ENCODE data around the gene SLC9A3. TPM values are rescaled to one million over a fixed set of nuclear protein-coding genes. Genes with fewer than 3 reads are reported as not detected.

SLC9A3 gene
- total RNA-seq, 4 donors from 2014 or later: 2.4 to 3.8 (median 3.5) TPM

DNA sequence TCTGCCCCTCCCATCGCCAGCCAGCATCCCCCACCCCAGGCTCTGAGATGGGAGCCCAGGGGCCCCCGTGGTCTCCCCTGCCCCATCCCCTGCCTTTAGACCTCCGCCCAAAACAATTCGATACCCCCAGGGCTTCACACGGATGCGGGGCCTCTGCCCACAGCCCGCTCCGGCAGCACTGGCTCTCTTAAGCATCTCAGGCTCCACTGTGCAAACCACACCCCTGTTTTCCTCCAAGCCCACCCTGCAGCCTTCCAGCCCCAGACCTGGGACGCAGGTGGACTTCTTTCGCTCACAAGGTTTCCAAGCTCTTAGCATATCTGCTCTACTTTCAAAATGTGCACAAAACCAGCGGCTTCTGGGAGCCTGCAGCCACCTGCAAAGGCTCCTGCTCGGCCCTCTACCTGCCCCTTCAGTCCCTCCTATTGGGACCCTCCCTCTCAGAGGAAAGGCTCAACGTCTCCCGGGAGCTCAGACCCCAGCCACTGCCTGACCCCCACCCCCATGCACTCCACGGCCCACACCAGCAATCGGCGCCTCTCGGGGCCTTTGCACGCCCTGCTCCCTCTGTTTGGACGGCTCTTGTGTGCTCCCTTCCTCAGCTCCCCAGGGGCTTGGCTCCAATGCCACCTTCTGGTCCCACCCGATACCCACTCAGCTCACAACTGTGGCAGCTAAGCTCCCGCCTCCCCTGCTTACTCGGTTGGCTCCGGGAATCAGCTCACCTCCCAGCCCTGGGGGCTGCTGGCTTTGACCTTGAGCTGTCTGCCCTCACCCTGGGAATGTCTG lies 918 bp upstream of the SLC9A3 start:
- H3K27me3 ChIP-seq: peaks cover 15 to 100% (median 28%) of the 10 kb centered on the region in 4 donors
- intact Hi-C loops (cut with DNase I): no loop called here
- DNase-seq: no peak

DNA sequence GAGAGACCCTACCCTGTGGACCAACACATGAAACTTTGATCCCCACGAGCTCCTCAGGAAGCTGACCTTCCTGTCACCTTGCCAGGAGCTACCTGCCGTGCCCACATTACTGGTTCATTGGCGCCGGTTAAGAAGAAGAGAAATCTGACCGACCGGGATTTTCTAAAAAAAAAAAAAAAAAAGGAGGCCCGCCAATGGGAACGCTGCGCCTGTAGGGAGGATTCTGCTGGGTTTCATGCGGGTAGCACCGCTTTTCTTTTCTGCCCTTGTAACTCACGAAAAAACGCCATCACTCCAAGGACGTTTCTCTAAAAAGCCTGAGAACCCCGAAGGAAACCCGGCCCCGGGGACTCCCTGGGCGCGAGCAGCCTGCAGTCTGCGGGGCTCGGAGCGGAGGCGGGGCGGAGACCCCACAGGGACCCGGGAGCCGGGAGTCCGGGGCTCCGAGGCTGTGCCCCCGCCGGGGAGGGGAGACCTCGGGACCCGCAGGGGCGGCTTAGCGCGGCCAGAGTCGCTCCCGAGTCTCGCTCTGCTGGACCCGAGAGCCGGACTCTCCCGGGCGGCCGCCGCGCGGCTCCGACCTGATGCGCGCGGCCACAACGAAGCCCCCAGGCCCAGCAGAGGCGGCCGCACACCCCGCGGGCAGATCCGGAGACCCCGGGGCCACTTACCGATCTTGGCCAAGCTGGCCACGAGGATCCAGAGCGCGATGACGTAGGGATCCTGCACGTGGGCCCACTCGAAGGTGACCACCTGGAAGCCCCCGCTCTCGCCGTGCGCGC lies 617 bp downstream of the SLC9A3 start:
- H3K4me1 ChIP-seq: peaks cover 15 to 47% (median 23%) of the 10 kb centered on the region in 3 donors
- H3K9me3 ChIP-seq: no peaks in the 10 kb centered on the region
- H3K4me3 ChIP-seq: peak overlapping the region; percentile 2 to 56 (median 24)
- no peak for DNase-seq
- H3K36me3 ChIP-seq: no peaks in the 10 kb centered on the region
- 0% methylated on average over 8 to 10 of the region's 69 CpGs for WGBS, 2 donors
- H3K27me3 ChIP-seq: peaks cover 15 to 100% (median 27%) of the 10 kb centered on the region in 4 donors
- TF ChIP-seq, protein P1, sequence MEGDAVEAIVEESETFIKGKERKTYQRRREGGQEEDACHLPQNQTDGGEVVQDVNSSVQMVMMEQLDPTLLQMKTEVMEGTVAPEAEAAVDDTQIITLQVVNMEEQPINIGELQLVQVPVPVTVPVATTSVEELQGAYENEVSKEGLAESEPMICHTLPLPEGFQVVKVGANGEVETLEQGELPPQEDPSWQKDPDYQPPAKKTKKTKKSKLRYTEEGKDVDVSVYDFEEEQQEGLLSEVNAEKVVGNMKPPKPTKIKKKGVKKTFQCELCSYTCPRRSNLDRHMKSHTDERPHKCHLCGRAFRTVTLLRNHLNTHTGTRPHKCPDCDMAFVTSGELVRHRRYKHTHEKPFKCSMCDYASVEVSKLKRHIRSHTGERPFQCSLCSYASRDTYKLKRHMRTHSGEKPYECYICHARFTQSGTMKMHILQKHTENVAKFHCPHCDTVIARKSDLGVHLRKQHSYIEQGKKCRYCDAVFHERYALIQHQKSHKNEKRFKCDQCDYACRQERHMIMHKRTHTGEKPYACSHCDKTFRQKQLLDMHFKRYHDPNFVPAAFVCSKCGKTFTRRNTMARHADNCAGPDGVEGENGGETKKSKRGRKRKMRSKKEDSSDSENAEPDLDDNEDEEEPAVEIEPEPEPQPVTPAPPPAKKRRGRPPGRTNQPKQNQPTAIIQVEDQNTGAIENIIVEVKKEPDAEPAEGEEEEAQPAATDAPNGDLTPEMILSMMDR (IDR thresholded peaks at IDR 0.05): no peak
- no peak for TF ChIP-seq POLR2A (IDR thresholded peaks at IDR 0.05)
- intact Hi-C loops (cut with DNase I): no loop called here
- no peak overlapping the region for H3K27ac ChIP-seq

More for the DNA sequence above, 918 bp upstream of the SLC9A3 start:
- TF ChIP-seq POLR2A (IDR thresholded peaks at IDR 0.05): no peak
- TF ChIP-seq, protein P1 (IDR thresholded peaks at IDR 0.05): no peak
- WGBS, 2 donors: 39 to 50% methylated on average over 13 to 18 of the region's 24 CpGs
- H3K4me3 ChIP-seq: peak overlapping the region in 1 of 4 donors; percentile 56
- H3K4me1 ChIP-seq: peaks cover 16 to 49% (median 29%) of the 10 kb centered on the region in 3 donors
- H3K9me3 ChIP-seq: no peaks in the 10 kb centered on the region
- no peak overlapping the region for H3K27ac ChIP-seq
- no peaks in the 10 kb centered on the region for H3K36me3 ChIP-seq

DNA sequence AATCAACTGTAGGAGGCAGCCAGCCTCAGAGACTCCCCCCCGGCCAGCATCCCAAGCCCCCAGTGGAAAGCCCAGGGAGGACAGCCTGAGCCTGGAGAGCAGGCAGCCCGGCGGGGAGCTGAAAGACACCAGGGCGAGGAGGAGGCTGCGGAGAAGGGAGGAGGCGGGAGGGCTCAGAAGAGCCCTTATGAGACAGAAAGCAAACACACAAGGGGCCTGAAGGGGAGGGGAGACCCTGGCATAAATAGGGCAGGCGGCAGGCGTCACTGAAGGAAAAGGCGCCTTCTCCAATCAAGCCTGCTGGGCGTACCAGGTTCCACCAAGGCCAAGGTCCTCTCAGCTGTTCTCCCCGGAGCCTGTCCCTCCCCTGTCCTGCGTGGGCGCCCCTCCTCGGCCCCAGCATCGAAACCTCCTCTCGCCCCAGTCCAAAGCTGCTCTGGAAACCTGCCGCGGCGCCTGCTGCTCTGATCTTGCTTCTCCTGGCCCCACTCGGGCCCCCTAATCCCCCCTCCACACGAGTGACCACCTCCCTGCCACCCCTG lies 1.3 kb downstream of the SLC9A3 start:
- TF ChIP-seq POLR2A (IDR thresholded peaks at IDR 0.05): no peak
- TF ChIP-seq, protein P1 (IDR thresholded peaks at IDR 0.05): no peak
- H3K9me3 ChIP-seq: no peaks in the 10 kb centered on the region
- 10 to 37% methylated on average over 2 to 16 of the region's 21 CpGs for WGBS, 2 donors
- DNase-seq: no peak
- H3K27ac ChIP-seq: no peak overlapping the region
- H3K27me3 ChIP-seq: peaks cover 15 to 100% (median 26%) of the 10 kb centered on the region in 4 donors
- intact Hi-C loops (cut with DNase I): no loop called here
- H3K4me1 ChIP-seq: peaks cover 17 to 46% (median 19%) of the 10 kb centered on the region in 3 donors
- H3K4me3 ChIP-seq: no peak overlapping the region
- H3K36me3 ChIP-seq: no peaks in the 10 kb centered on the region

DNA sequence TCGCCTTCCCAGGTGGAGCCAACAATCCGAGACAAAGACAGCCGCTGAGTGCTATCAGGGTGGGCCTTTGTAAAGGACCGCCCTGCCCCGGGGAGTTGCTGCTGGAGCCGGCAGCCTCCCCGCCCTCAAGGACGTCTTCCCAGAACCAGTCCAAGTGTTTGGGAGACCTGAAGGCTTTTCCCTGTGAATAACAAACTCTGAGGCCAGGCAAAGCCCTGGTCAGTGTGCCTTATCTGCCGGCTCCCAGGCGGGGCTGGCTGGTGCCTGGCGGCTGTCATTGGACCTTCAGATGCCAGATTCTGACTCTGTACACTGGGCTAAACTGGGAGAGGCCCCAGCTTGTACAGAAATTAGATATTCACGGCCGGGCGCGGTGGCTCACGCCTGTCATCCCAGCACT lies 2.1 kb downstream of the SLC9A3 start:
- Histone ChIP-seq H3K9me3 (no peaks in the 10 kb centered on the region), H3K27ac (no peak overlapping the region), H3K27me3 (peaks cover 15 to 94% (median 22%) of the 10 kb centered on the region in 4 donors), H3K36me3 (no peaks in the 10 kb centered on the region), H3K4me1 (peaks cover 18 to 44% (median 19%) of the 10 kb centered on the region in 3 donors), H3K4me3 (no peak overlapping the region)
- TF ChIP-seq, protein P1 (IDR thresholded peaks at IDR 0.05): no peak
- TF ChIP-seq POLR2A (IDR thresholded peaks at IDR 0.05): no peak
- 54 to 65% methylated on average over 7 to 8 of the region's 16 CpGs for WGBS, 2 donors
- intact Hi-C loops (cut with DNase I): no loop called here
- DNase-seq: no peak

Measured in esophagus squamous epithelium (tissue), 5 donors.